ENCODE data around the gene ARL15.

Gene ARL15

DNA sequence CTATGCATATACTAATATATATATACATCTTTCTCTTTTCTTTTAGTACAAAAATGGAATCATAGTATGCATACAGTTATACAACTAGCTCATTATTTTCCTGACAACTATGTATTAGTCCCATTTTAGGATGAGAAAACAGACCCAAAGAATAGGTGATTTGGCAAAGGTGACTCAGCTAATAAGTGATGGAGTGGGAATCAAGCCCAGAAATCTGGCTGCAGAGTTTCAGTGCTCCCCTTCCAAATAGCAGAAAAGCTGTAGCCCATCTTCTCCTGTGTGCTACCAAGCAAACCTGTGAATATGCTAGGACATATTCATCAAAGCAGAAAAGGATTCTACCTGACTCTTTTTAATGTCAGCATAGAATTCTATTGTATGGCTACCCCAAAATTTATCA, 114.7 kb downstream of the ARL15 start:
- DNase-seq: no peak

GRCh38 chr5:54194318-54194717, 116.1 kb downstream of the ARL15 start:
- no peak for DNase-seq

DNA sequence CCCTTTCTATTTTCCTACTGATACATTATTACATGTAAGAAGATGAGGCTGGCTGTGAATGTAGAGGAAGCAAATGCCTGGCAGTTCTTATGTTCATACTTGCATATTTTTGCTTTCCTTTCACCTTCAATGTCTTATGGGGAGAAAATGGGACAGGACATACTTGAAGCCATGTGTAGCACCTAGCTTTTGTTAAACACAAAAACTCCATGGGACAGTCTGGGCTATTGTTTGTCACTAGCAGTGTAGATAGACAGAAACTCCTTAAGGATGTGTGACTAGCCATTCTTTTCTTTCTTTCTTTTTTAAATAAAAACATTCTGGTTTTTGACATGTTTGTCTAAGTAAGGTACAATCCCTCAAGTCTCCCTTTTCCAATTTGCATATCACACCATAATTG, 122.7 kb downstream of the ARL15 start:
- no peak for DNase-seq

DNA sequence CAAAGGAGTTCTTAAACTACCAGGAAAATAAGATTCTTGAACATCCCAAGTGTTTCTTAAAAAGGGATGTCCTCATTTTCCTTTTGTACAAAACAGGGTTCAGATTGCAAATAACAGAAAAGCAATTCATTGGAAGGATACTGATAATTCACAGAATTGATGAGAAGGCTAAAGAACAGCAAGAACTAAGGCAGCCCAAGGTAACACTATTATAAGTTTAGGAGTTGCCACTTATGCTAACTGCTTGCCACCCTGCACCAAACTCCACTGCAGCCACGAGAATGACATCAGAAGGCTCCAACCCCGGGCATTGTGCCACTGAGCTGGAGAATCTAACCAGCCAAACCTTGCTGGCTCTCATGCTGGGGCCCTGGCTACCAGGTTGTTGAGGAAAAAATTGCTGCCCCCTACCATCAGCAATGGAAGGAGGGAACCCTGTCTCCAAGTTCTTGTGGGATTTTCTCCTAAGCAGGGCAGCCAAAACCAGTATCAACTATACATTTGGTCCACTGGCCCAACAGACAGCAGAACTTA, 123.4 kb downstream of the ARL15 start:
- no peak for DNase-seq

- peak; percentile 11 for DNase-seq
Measured at GRCh38 chr5:54186108-54186507, 124.3 kb downstream of the ARL15 start.

- DNase-seq: no peak
Measured at GRCh38 chr5:54184806-54185205, 125.6 kb downstream of the ARL15 start.

- DNase-seq: no peak
Measured at GRCh38 chr5:54180630-54181031, 129.7 kb downstream of the ARL15 start.

- DNase-seq: no peak
Measured at GRCh38 chr5:54178991-54179390, 131.4 kb downstream of the ARL15 start.

DNA sequence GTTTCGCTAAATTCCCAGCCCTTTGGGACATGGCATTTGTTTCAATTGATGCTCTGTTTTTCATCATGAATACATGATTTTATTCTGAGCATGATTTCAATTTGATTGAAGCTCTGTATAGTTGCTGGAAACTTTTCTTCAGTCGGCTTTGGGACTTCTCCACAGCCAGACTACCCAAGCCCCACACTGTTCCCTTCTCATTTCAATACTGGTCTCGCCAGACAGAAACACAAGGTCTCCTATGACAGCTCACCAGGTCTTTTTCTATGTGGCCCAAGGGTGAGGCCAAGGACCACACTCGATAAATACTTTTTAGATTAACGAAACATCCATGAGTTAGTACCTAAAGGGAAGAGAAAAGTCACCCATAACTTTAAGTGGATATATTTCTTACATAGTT, 132.2 kb downstream of the ARL15 start:
- DNase-seq: no peak

GRCh38 chr5:54177058-54177457, 133.3 kb downstream of the ARL15 start:
- peak; percentile 36 for DNase-seq

- no peak for DNase-seq
Measured at GRCh38 chr5:54176066-54176830, 134.1 kb downstream of the ARL15 start.

DNA sequence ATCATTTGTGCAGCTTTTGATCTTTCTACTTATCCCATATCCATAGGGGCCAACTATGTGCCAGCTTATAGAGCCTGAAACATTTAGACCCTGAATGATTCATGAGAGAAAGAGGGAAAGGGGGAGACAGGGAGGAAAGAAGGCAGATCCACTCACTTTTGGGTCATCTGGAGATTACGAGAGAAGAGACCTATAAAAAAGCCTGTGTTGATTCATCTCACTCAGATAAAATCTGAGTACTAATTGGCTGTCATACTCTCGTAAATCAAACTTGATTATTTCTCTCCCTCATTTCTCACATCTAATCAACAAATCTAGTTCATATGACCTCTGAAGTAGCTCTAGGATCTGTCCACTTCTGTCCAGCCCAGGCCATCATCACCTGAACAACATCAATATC, 137.1 kb downstream of the ARL15 start:
- no peak for DNase-seq

DNA sequence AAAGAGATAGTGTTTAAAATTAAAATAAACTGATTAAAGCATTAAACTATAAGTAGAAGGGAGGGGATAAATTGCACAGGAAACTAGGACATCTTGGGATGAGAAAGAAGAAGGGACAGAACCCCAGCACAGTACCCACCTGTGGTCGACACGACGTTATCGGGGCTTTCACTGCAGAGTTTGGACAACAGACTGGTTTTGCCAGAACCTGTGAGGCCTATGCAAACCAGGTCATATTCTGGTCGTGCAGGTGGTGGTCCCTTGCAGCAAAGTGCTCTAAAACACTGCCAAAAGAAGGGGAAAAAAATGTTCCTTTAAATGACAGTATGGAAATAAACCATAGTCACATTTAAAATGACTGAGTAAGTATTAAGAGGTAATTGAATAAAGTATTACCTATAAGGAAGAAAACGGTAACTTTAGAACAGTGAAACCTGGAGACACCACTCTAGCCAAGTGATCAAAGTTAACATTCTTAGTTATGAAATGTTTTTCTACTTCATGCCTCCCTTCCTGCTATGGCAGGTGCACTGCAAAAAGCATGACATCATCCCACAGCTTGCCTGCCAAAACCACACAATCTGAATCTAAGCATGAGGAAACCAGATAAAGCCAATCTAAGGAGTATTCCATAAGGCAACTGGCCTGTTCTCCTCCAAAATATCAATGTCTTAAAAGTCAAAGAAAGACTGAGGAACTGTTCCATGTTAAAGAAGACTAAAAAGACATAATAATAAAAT, 138.6 kb downstream of the ARL15 start:
- peak; percentile 51 for DNase-seq

DNA sequence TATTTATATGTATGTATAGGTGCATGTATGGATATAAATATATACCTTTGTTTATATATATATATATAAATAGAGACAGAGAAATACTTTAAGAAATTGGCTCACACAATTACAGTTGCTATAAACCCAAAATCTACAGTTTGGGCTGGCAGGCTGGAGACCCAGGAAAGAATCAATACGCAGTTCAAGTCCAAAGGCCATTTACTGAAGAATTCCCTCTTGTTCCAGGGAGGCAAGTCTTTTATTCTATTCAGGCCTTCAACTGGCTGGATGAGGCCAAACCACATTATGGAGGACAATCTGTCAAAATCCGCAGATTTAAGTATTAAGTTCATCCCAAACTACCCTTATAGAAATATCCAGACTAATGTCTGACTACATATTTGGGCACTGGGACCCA, 144.7 kb downstream of the ARL15 start:
- no peak for DNase-seq

DNA sequence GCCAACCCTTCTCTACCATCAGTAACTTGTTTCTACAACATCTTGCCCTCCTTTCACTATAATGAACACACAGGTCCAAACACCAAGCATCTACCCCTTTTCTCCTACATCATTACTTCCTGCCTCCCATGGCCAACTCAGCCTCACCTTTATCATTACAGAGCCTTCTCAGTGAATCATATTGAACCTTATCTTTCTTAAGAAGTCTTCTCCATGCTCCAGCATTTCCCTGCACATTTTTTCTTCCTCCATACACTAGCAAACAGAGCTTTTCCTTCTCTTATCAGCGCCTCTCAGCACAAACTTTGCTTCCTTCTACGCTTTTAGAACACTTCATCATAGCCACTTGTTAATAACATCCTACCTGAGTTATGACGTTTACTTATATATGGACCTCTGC, 148.2 kb downstream of the ARL15 start:
- DNase-seq: peak; percentile 11

GRCh38 chr5:54160329-54160728, 150.0 kb downstream of the ARL15 start:
- DNase-seq: no peak

- DNase-seq: no peak
Measured at GRCh38 chr5:54159893-54160195, 150.5 kb downstream of the ARL15 start.

DNA sequence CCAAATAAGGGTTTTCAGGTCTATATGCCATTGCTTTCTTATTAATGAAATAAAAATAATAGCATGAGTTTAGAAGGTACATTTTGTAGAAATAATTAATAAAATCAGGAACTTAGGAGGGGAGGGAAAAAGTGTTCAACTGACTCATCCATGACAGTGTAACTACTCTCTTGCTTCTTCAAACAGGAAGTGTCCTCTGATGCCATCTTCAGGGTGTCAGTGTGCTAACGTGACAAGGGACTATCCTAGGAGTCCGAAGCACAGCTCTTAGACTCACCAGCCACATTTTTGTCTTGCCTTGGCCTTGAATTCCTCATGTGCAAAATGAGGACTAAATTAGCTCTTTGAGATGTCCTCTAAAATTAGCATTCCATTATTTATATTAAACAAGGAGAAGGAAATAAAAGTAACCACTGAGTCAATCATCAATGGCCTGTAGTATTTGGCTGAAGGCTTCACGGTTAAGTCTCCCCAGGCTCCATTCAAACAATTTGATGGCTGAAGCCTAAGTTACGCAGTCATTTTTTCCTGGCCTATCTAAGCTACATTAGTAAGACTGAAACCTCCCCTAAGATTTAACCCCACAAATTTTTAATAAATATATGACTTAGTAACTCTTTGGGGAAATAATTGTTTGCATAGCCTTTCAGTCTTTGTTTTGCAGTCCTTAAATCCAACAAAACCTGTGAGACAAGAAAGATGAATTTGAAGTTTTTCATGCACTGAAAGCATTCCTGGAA, 151.1 kb downstream of the ARL15 start:
- peak; percentile 68 for DNase-seq

- DNase-seq: no peak
Measured at GRCh38 chr5:54156577-54156976, 153.8 kb downstream of the ARL15 start.

DNA sequence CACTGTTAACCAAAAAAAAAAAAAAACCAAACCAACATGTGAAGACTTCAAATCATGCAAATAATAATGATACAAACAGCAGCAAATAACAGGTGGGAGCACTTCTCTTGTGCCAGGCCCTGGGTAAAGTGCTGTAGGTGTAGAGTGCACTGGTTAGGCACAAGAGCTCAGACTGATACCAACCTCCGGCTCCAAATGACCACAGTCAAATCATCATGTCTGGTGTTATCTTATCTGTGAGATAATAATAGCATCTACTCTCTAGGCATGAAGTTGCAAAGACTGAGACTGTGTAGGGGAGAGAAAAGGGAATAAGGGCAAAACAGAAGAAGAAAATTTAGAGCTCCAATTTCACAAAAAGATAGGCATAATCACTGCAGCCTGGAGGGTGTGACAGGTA, 159.5 kb downstream of the ARL15 start:
- DNase-seq: peak; percentile 16

GRCh38 chr5:54148858-54149257, 161.5 kb downstream of the ARL15 start:
- DNase-seq: no peak

DNA sequence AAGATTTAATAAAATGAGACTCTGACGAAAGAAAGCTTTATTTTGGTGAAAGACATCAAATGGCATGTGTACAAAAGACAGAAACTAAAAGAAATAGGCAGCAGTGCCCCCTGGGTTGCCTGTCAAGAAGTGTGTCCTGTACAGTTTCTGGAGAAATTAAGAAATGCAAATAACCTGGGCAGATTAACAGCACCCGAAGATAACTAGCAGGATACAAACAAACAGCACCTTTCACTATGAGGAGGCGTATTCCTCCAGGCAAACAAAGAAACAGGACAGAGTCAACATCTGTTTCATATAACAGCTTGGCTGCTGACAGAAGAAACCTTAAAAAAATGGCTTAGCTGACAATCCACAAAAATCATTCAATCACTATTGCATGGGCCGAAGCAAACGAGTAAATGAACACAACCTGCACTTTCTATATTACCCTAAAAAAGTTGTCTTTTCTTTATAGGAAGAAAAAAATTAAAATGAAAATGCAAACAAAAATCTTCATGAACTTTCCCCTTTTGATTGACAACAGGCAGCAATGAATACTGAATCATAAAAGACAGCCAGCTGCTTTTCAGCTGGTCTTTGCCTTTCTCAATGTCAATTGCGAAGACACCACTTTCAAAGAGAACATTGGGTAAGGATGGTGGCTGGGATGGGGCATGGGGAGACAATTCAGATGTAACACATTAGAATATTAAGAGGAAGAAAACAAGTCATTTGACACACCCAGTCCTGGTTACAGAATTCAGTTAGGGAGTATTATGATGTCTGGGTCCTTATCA, 162.1 kb downstream of the ARL15 start:
- no peak for DNase-seq

DNA sequence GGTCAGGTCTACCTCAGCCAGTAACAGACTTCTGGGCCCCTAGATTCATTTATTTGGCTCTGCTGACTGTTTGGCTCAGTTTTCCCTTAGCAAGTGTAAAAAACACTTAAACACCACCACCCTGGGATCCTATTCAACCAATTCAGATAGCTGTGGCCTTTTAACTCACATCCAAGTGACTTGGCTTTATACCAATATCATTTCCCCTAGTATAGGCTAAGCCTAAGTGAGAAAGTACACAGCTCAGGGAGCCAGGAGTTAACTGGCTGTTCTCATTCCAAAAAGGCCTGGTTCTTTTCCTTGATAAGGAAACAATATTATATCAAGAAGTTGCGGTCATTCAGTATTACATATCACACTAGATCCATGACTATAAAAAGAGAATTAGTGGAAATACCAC, 163.5 kb downstream of the ARL15 start:
- no peak for DNase-seq

All from hematopoietic multipotent progenitor cell treated with erythropoietin and hydrocortisone succinate and interleukin-3 and kit ligand, for 4 days (in vitro differentiated cells).